HepG2 (cell line): ENCODE results near the gene RUNX2. TPM values are rescaled to one million over a fixed set of nuclear protein-coding genes. Genes with fewer than 3 reads are reported as not detected.

Experiments used
- ATAC-seq: fragments of 200-7000 bp; cut with Tn5 transposase; 3 replicates; pipeline ENCODE4 v1.9.1; 2020; ENCODE audit warnings: mild to moderate bottlenecking, moderate library complexity
- BruUV-seq: library from RNA; stranded (reverse); fragments of 400-500 nt; replicated peaks from 2 replicates; lab custom pipeline; 2021; lab: Mats Ljungman, UMichigan
- CTCF ChIA-PET: fragments of 300-600 bp; formaldehyde crosslinking; extraction: SDS; loops from one replicate; lab custom pipeline; 2021; ENCODE audit warnings: low total read pairs, inconsistent platforms, low intra/inter-chr PET ratio; lab: Yijun Ruan, JAX
- POLR2A ChIA-PET: fragments of 350-600 bp; sonication (Branson Sonifier 250); formaldehyde crosslinking; loops from one replicate; lab custom pipeline; 2020; ENCODE audit warnings: antibody characterized with exemption, inconsistent platforms; lab: Yijun Ruan, JAX
- DNase-seq: peaks from one replicate; pipeline ENCODE4 v3.0.0-alpha.2; 2015; ENCODE audit warnings: low spot score
- FAIRE-seq: peaks from 3 replicates; lab custom pipeline; 2011; peaks lifted over from hg19 to GRCh38; lab: Jason Lieb, UNC
- H2AFZ ChIP-seq: one replicate; pipeline ENCODE4 v1.6.1; 2011; ENCODE audit warnings: low read length, inconsistent platforms
- H3K27ac ChIP-seq: fragments of 300-600 bp; 3 replicates; pipeline ENCODE4 v1.8.0; 2011; ENCODE audit warnings: mixed run types, mild to moderate bottlenecking, mixed read lengths, low read length, inconsistent platforms; ENCODE audit not compliant: insufficient read depth; ENCODE audit errors: extremely low read length
- H3K27me3 ChIP-seq, 2 experiments: fragments of 200-600 bp in 1 of 2; 2 replicates in 1 of 2; 3 replicates in 1 of 2; pipeline versions ENCODE4 v1.6.0 to v1.8.0; 2011; ENCODE audit warnings: low read length in 2 of 2, mild to moderate bottlenecking in 2 of 2, moderate library complexity in 2 of 2, inconsistent platforms in 1 of 2; ENCODE audit not compliant: insufficient read depth in 2 of 2, control insufficient read depth in 1 of 2
- H3K36me3 ChIP-seq, 2 experiments: fragments of 200-600 bp in 1 of 2; replicated peaks in 1 of 2; 2 replicates in 1 of 2; 3 replicates in 1 of 2; pipeline versions ENCODE4 v1.5.1 to v1.8.0; 2011; ENCODE audit warnings: low read length in 2 of 2, inconsistent platforms in 1 of 2; ENCODE audit not compliant: insufficient read depth in 2 of 2, control insufficient read depth in 1 of 2
- H3K4me1 ChIP-seq: 2 replicates; pipeline ENCODE4 v1.5.1; 2012; ENCODE audit warnings: low read length, inconsistent platforms; ENCODE audit not compliant: insufficient read depth
- H3K4me2 ChIP-seq: 2 replicates; pipeline ENCODE4 v1.6.0; 2011; ENCODE audit warnings: low read depth, low read length, inconsistent platforms
- H3K4me3 ChIP-seq, 3 experiments: fragments of 200-600 bp in 1 of 3; sonication (generic), shearing (Covaris generic) in 1 of 3; replicated peaks in 1 of 3; 2 replicates each; pipeline ENCODE4 v1.5.1; 2011 to 2016; ENCODE audit warnings: low read length in 3 of 3, inconsistent platforms in 2 of 3, low read depth in 2 of 3, mild to moderate bottlenecking in 2 of 3, control low read depth in 1 of 3, mixed read lengths in 1 of 3; ENCODE audit not compliant: insufficient read depth in 1 of 3
- H3K79me2 ChIP-seq: one replicate; pipeline ENCODE4 v1.6.1; 2011; ENCODE audit warnings: low read length, inconsistent platforms; ENCODE audit not compliant: insufficient read depth
- H3K9ac ChIP-seq: 2 replicates; pipeline ENCODE4 v1.6.0; 2011; ENCODE audit warnings: mild to moderate bottlenecking, low read depth, low read length, inconsistent platforms; ENCODE audit not compliant: insufficient read depth
- H3K9me3 ChIP-seq: 2 replicates; pipeline ENCODE4 v1.5.1; 2012; ENCODE audit warnings: mild to moderate bottlenecking, low read length
- H4K20me1 ChIP-seq: 2 replicates; pipeline ENCODE4 v1.6.0; 2011; ENCODE audit warnings: inconsistent platforms, mild to moderate bottlenecking, low read length, moderate library complexity; ENCODE audit not compliant: insufficient read depth
- AHR ChIP-seq: IDR thresholded peaks from 2 replicates; pipeline ENCODE4 v1.6.1; 2018; ENCODE audit warnings: missing genetic modification reagents, missing compliant biosample characterization
- CC2D1A ChIP-seq: sonication (generic); formaldehyde crosslinking; IDR thresholded peaks from 2 replicates; pipeline ENCODE4 v1.8.1; 2023; ENCODE audit warnings: mild to moderate bottlenecking, missing genetic modification reagents
- CENPX ChIP-seq: sonication (generic); formaldehyde crosslinking; IDR thresholded peaks from 2 replicates; pipeline ENCODE4 v1.9.0; 2021; ENCODE audit warnings: mild to moderate bottlenecking, missing genetic modification reagents, moderate library complexity
- ELF4 ChIP-seq: sonication (generic); formaldehyde crosslinking; IDR thresholded peaks from 2 replicates; pipeline ENCODE4 v1.5.0; 2020; ENCODE audit warnings: missing genetic modification reagents, mild to moderate bottlenecking, moderate library complexity, borderline replicate concordance
- HHEX ChIP-seq: IDR thresholded peaks from 2 replicates; pipeline ENCODE4 v1.6.1; 2016; ENCODE audit warnings: control low read depth
- MAFF ChIP-seq: IDR thresholded peaks from 2 replicates; pipeline ENCODE4 v1.6.1; 2011; ENCODE audit warnings: low read depth, low read length, improper control_type of control experiment
- MAFK ChIP-seq, 2 experiments: IDR thresholded peaks in 1 of 2; conservative IDR thresholded peaks in 1 of 2; 2 replicates each; pipeline ENCODE4 v1.6.1; 2011; ENCODE audit warnings: improper control_type of control experiment in 2 of 2, low read length in 2 of 2
- MIER2 ChIP-seq: IDR thresholded peaks from 2 replicates; pipeline ENCODE4 v1.6.1; 2016; ENCODE audit warnings: missing biosample characterization, missing genetic modification reagents
- ZNF460 ChIP-seq: sonication (generic); formaldehyde crosslinking; IDR thresholded peaks from 2 replicates; pipeline ENCODE4 v1.5.1; 2020; ENCODE audit warnings: missing genetic modification reagents, mild to moderate bottlenecking, borderline replicate concordance
- ZNF549 ChIP-seq: sonication (generic); formaldehyde crosslinking; IDR thresholded peaks from 2 replicates; pipeline ENCODE4 v1.5.0; 2020; ENCODE audit warnings: missing genetic modification reagents
- ZNF563 ChIP-seq: sonication (generic); formaldehyde crosslinking; IDR thresholded peaks from 2 replicates; pipeline ENCODE4 v1.8.0; 2022; ENCODE audit warnings: mild to moderate bottlenecking, moderate library complexity, missing genetic modification reagents
- WGBS: methylation state at CpG from one replicate; pipeline ENCODE4 v1.1.6; 2017; ENCODE audit warnings: low lambda C conversion rate; 5-methylcytosine and 5-hydroxymethylcytosine counted together
- in situ Hi-C: cut with HindIII; loops from 2 replicates; pipeline ENCODE4 v1.10.0; 2017; ENCODE audit warnings: low pct_unique_long_range_greater_than_20kb; ENCODE audit not compliant: extremely low pct_ligation_motif_present
- intact Hi-C: fragments of 100-400 bp; cut with micrococcal nuclease; formaldehyde crosslinking; loops from one replicate; pipeline ENCODE4 v1.10.0; 2022; ENCODE audit not compliant: unreplicated experiment
- polyA plus RNA-seq, 8 experiments: library from polyadenylated mRNA; depleted of rRNA in 3 of 8; stranded (reverse) in 7 of 8; unstranded in 1 of 8; fragments of >200 nt; fragmentation: Illumina TruSeq in 4 of 8; extraction: Trizol in 4 of 8; gene quantifications; 2 replicates each; pipeline versions ENCODE4 v1.2.1 to v1.2.3, GENCODE V29; 2011 to 2016; ENCODE audit warnings: low read depth in 4 of 8, missing spikeins in 1 of 8, mixed read lengths in 1 of 8; ENCODE audit not compliant: insufficient read depth in 1 of 8
- total RNA-seq, 5 experiments: library from RNA; depleted of rRNA; stranded (reverse); fragments of >200 nt; fragmentation: Illumina TruSeq; extraction: Trizol; gene quantifications; 2 replicates each; pipeline ENCODE4 v1.2.3, GENCODE V29; 2016; ENCODE audit warnings: low read depth in 1 of 5
- TF ChIP-seq, protein P1 (sequence below): sonication (generic); formaldehyde crosslinking; IDR thresholded peaks from 2 replicates; pipeline ENCODE4 v1.8.1; 2023; ENCODE audit warnings: mild to moderate bottlenecking, moderate library complexity, missing genetic modification reagents
- TF ChIP-seq, protein P2 (sequence below): sonication (generic); formaldehyde crosslinking; IDR thresholded peaks from 2 replicates; pipeline ENCODE4 v1.8.1; 2023; ENCODE audit warnings: missing genetic modification reagents, inconsistent platforms, borderline replicate concordance

Gene RUNX2
- total and polyA plus RNA-seq, 2 of the 13 experiments (the other 11 are each of a cell fraction or from before 2014, with no cell fraction given), result not detected

DNA sequence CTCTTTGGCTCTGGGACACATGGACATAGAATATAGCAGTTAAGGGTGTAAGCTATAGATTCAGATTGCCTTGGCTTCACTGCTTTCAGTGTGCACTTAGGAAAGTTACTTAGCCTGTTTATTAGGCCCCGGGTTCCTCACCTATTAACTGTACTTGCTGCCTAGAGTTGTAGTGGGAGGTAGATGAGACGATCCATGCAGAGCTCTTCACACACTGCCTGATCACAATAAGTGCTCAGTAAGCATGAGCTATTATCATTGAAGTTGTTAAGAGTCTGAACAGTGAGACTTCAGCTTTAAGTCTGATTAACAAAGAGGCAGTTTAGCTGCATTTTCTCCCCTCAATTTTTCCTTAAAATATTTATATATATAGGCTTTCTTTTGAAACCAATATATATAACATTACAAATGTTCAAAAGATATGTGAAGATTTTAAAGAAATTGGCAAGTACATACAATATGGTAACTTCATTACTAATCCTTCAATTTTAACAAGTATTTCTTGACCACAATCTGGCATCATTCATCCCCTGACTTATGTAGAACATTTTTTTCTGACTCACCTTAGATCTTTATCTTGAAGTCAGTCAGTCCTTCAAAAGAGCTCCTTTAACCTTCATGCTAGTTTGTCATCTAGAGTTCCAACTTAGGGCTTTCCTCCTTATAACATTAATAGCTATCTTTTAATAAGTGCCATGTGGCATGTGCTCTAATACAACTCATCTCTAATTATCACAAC, 70.1 kb downstream of the RUNX2 start:
- Histone ChIP-seq H3K9me3 (no peaks in the 10 kb centered on the region), H3K9ac (no peak overlapping the region), H2AFZ (no peak overlapping the region), H3K27me3 (peaks cover 0 to 6% of the 10 kb centered on the region in 2 experiments; a peak in 3 of 5 replicates), H3K4me1 (no peaks in the 10 kb centered on the region), H3K27ac (no peak overlapping the region), H4K20me1 (no peaks in the 10 kb centered on the region), H3K36me3 (no peaks in the 10 kb centered on the region), H3K4me2 (no peak overlapping the region), H3K79me2 (no peaks in the 10 kb centered on the region), H3K4me3 (no peak overlapping the region)
- intact Hi-C loops (no loop called here), in situ Hi-C loops (no loop called here)
- TF ChIP-seq ZNF563 (CRISPR knock-in tag), result no peak
- TF ChIP-seq CC2D1A (CRISPR knock-in tag), result no peak
- TF ChIP-seq, protein P1, sequence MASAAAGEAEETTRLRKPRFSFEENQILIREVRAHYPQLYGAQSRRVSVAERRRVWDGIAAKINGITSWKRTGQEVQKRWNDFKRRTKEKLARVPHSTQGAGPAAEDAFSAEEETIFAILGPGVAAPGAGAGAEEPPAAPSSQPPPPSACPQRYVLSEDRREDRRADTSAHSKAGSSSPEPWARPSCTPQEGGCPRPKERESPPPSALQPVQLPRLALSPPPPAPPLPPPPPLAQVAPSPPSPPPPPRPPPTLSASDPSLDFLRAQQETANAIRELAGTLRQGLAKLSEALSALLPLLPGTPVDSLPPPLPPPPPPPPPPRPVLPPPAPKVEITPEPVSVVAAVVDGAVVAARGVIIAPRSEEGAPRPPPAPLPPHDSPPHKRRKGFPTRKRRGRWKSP (CRISPR knock-in tag), result no peak
- TF ChIP-seq MIER2 (CRISPR knock-in tag), result no peak
- TF ChIP-seq ELF4 (CRISPR knock-in tag), result no peak
- TF ChIP-seq MAFK (conservative IDR thresholded peaks at IDR 0.05 in 1 of 2, IDR thresholded peaks at IDR 0.05 in 1 of 2; ENCODE audit: low read length in 2 of 2), result no peak
- no peak for TF ChIP-seq AHR (CRISPR knock-in tag)
- no peak for TF ChIP-seq CENPX (CRISPR knock-in tag)
- no peak for TF ChIP-seq HHEX
- TF ChIP-seq, protein P2, sequence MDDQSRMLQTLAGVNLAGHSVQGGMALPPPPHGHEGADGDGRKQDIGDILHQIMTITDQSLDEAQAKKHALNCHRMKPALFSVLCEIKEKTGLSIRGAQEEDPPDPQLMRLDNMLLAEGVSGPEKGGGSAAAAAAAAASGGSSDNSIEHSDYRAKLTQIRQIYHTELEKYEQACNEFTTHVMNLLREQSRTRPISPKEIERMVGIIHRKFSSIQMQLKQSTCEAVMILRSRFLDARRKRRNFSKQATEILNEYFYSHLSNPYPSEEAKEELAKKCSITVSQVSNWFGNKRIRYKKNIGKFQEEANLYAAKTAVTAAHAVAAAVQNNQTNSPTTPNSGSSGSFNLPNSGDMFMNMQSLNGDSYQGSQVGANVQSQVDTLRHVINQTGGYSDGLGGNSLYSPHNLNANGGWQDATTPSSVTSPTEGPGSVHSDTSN, result no peak
- TF ChIP-seq ZNF549 (CRISPR knock-in tag), result no peak
- TF ChIP-seq ZNF460, result no peak
- TF ChIP-seq MAFF, result no peak
- FAIRE-seq, result no peak
- 4% methylated on average over 2 of the region's 2 CpGs for WGBS
- CTCF ChIA-PET, result no interaction called here
- ATAC-seq, result no peak
- DNase-seq, result no peak
- POLR2A ChIA-PET, result interaction anchor here (1.1 kb wide), 1 partner anchor 20 kb away, joined by 4 read pairs; no protein-coding TSS in a partner anchor
- no TSS peak for BruUV-seq
